Activated T-helper 2 cell treated with anti-CD3 and anti-CD28 coated beads, Interferon-gamma antibody, Interleukin-2, Interleukin-4, amounts not matched to agents 10 μg/mL and 5 μg/mL and 100 μg/mL, durations not matched to agents 14 hours and 24 hours and 36 hours (primary cell): ENCODE measurements around the gene SHC3. TPM values are rescaled to one million over a fixed set of nuclear protein-coding genes. Genes with fewer than 3 reads are reported as not detected.

Experiments used
- DNase-seq: peaks from one replicate; pipeline ENCODE4 v3.0.0; 2021; ENCODE audit warnings: low spot score
- H3K27ac Mint-ChIP-seq: one replicate; pipeline ENCODE4 v1.8.0; 2021; ENCODE audit warnings: mixed read lengths
- H3K27me3 Mint-ChIP-seq: one replicate; pipeline ENCODE4 v1.8.0; 2021; ENCODE audit warnings: low read depth, mixed read lengths
- H3K36me3 Mint-ChIP-seq: one replicate; pipeline ENCODE4 v1.8.0; 2021; ENCODE audit warnings: low read depth, mixed read lengths
- H3K4me1 Mint-ChIP-seq: one replicate; pipeline ENCODE4 v1.8.0; 2021; ENCODE audit warnings: low read depth, mixed read lengths
- H3K4me3 Mint-ChIP-seq: one replicate; pipeline ENCODE4 v1.8.0; 2021; ENCODE audit warnings: low read depth, mild to moderate bottlenecking, moderate library complexity, mixed read lengths
- H3K9me3 Mint-ChIP-seq: one replicate; pipeline ENCODE4 v1.8.0; 2021; ENCODE audit warnings: mixed read lengths
- intact Hi-C: fragments of 100-400 bp; cut with micrococcal nuclease; formaldehyde crosslinking; loops from one replicate; pipeline ENCODE4 v1.15.1; 2023
- total RNA-seq: library from RNA; stranded (reverse); gene quantifications from 2 replicates; pipeline ENCODE4 v1.2.3, GENCODE V29; 2022

SHC3 gene
- total RNA-seq, 1 donor from 2014 or later: not detected

GRCh38 chr9:89047667-89048066 lies 131.0 kb downstream of the SHC3 start:
- H3K27me3 Mint-ChIP-seq: peaks cover 3% of the 10 kb centered on the region

GRCh38 chr9:89046832-89047231 lies 131.8 kb downstream of the SHC3 start:
- Mint-ChIP-seq H3K36me3 (no peaks in the 10 kb centered on the region), H3K27ac (no peak overlapping the region), H3K4me3 (no peak overlapping the region), H3K4me1 (no peaks in the 10 kb centered on the region), H3K9me3 (no peaks in the 10 kb centered on the region), H3K27me3 (peaks cover 3% of the 10 kb centered on the region)
- DNase-seq: no peak
- intact Hi-C loops: no loop called here

More at GRCh38 chr9:89047667-89048066, 131.0 kb downstream of the SHC3 start:
- H3K4me3 Mint-ChIP-seq: no peak overlapping the region
- H3K27ac Mint-ChIP-seq: no peak overlapping the region
- intact Hi-C loops: no loop called here
- no peak for DNase-seq
- H3K36me3 Mint-ChIP-seq: no peaks in the 10 kb centered on the region
- no peaks in the 10 kb centered on the region for H3K9me3 Mint-ChIP-seq
- no peaks in the 10 kb centered on the region for H3K4me1 Mint-ChIP-seq

GRCh38 chr9:89044881-89045280 lies 133.7 kb downstream of the SHC3 start:
- no peaks in the 10 kb centered on the region for H3K4me1 Mint-ChIP-seq
- H3K9me3 Mint-ChIP-seq: no peaks in the 10 kb centered on the region
- peaks cover 3% of the 10 kb centered on the region for H3K27me3 Mint-ChIP-seq
- no peak overlapping the region for H3K4me3 Mint-ChIP-seq
- no peak for DNase-seq
- H3K36me3 Mint-ChIP-seq: no peaks in the 10 kb centered on the region
- intact Hi-C loops: no loop called here
- no peak overlapping the region for H3K27ac Mint-ChIP-seq

- no peaks in the 10 kb centered on the region for H3K4me1 Mint-ChIP-seq
- no peaks in the 10 kb centered on the region for H3K9me3 Mint-ChIP-seq
- peaks cover 3% of the 10 kb centered on the region for H3K27me3 Mint-ChIP-seq
- no peak overlapping the region for H3K27ac Mint-ChIP-seq
- no peaks in the 10 kb centered on the region for H3K36me3 Mint-ChIP-seq
- no peak for DNase-seq
- intact Hi-C loops: no loop called here
- H3K4me3 Mint-ChIP-seq: no peak overlapping the region
These were observed 134.5 kb downstream of the SHC3 start for GRCh38 chr9:89044104-89044503.

- intact Hi-C loops: no loop called here
- peaks cover 3% of the 10 kb centered on the region for H3K27me3 Mint-ChIP-seq
- no peak for DNase-seq
- H3K9me3 Mint-ChIP-seq: no peaks in the 10 kb centered on the region
- H3K4me1 Mint-ChIP-seq: no peaks in the 10 kb centered on the region
- H3K27ac Mint-ChIP-seq: no peak overlapping the region
- H3K36me3 Mint-ChIP-seq: no peaks in the 10 kb centered on the region
- no peak overlapping the region for H3K4me3 Mint-ChIP-seq
These were observed 135.6 kb downstream of the SHC3 start for GRCh38 chr9:89042984-89043383.

GRCh38 chr9:89039664-89040063 lies 139.0 kb downstream of the SHC3 start:
- Mint-ChIP-seq H3K9me3 (no peaks in the 10 kb centered on the region), H3K4me1 (no peaks in the 10 kb centered on the region), H3K4me3 (no peak overlapping the region), H3K27me3 (no peaks in the 10 kb centered on the region), H3K27ac (no peak overlapping the region), H3K36me3 (no peaks in the 10 kb centered on the region)
- DNase-seq: no peak
- intact Hi-C loops: no loop called here

- H3K4me3 Mint-ChIP-seq: no peak overlapping the region
- no peaks in the 10 kb centered on the region for H3K4me1 Mint-ChIP-seq
- intact Hi-C loops: no loop called here
- no peaks in the 10 kb centered on the region for H3K9me3 Mint-ChIP-seq
- no peak for DNase-seq
- H3K27ac Mint-ChIP-seq: no peak overlapping the region
- no peaks in the 10 kb centered on the region for H3K36me3 Mint-ChIP-seq
- H3K27me3 Mint-ChIP-seq: no peaks in the 10 kb centered on the region
These were observed 139.5 kb downstream of the SHC3 start for GRCh38 chr9:89039104-89039465.

- Mint-ChIP-seq H3K36me3 (no peaks in the 10 kb centered on the region), H3K27ac (no peak overlapping the region), H3K4me3 (no peak overlapping the region), H3K4me1 (no peaks in the 10 kb centered on the region), H3K27me3 (peaks cover 2% of the 10 kb centered on the region), H3K9me3 (no peaks in the 10 kb centered on the region)
- no peak for DNase-seq
- intact Hi-C loops: no loop called here
These were observed 140.1 kb downstream of the SHC3 start for GRCh38 chr9:89038382-89039103.

GRCh38 chr9:89037891-89038290 lies 140.7 kb downstream of the SHC3 start:
- no peaks in the 10 kb centered on the region for H3K9me3 Mint-ChIP-seq
- no peak overlapping the region for H3K4me3 Mint-ChIP-seq
- intact Hi-C loops: no loop called here
- no peak for DNase-seq
- H3K36me3 Mint-ChIP-seq: no peaks in the 10 kb centered on the region
- H3K27ac Mint-ChIP-seq: no peak overlapping the region
- H3K27me3 Mint-ChIP-seq: peaks cover 4% of the 10 kb centered on the region
- H3K4me1 Mint-ChIP-seq: no peaks in the 10 kb centered on the region

- H3K4me1 Mint-ChIP-seq: no peaks in the 10 kb centered on the region
- H3K4me3 Mint-ChIP-seq: no peak overlapping the region
- H3K9me3 Mint-ChIP-seq: no peaks in the 10 kb centered on the region
- no peak for DNase-seq
- H3K27ac Mint-ChIP-seq: no peak overlapping the region
- intact Hi-C loops: no loop called here
- no peaks in the 10 kb centered on the region for H3K36me3 Mint-ChIP-seq
- H3K27me3 Mint-ChIP-seq: peaks cover 4% of the 10 kb centered on the region
These were observed 141.3 kb downstream of the SHC3 start for GRCh38 chr9:89037346-89037745.

- H3K36me3 Mint-ChIP-seq: no peaks in the 10 kb centered on the region
- H3K9me3 Mint-ChIP-seq: no peaks in the 10 kb centered on the region
- intact Hi-C loops: no loop called here
- H3K4me3 Mint-ChIP-seq: no peak overlapping the region
- no peak for DNase-seq
- H3K27me3 Mint-ChIP-seq: peaks cover 4% of the 10 kb centered on the region
- no peak overlapping the region for H3K27ac Mint-ChIP-seq
- no peaks in the 10 kb centered on the region for H3K4me1 Mint-ChIP-seq
These were observed 141.7 kb downstream of the SHC3 start for GRCh38 chr9:89036891-89037290.

GRCh38 chr9:89036383-89036782 lies 142.2 kb downstream of the SHC3 start:
- DNase-seq: no peak
- intact Hi-C loops: no loop called here
- H3K36me3 Mint-ChIP-seq: no peaks in the 10 kb centered on the region
- H3K9me3 Mint-ChIP-seq: no peaks in the 10 kb centered on the region
- no peaks in the 10 kb centered on the region for H3K4me1 Mint-ChIP-seq
- peaks cover 4% of the 10 kb centered on the region for H3K27me3 Mint-ChIP-seq
- H3K27ac Mint-ChIP-seq: no peak overlapping the region
- H3K4me3 Mint-ChIP-seq: no peak overlapping the region

- DNase-seq: no peak
- H3K27ac Mint-ChIP-seq: no peak overlapping the region
- H3K9me3 Mint-ChIP-seq: peaks cover 16% of the 10 kb centered on the region
- H3K27me3 Mint-ChIP-seq: peaks cover 4% of the 10 kb centered on the region
- intact Hi-C loops: no loop called here
- no peaks in the 10 kb centered on the region for H3K36me3 Mint-ChIP-seq
- H3K4me3 Mint-ChIP-seq: no peak overlapping the region
- no peaks in the 10 kb centered on the region for H3K4me1 Mint-ChIP-seq
These were observed 146.0 kb downstream of the SHC3 start for GRCh38 chr9:89032661-89033060.

- intact Hi-C loops: no loop called here
- Mint-ChIP-seq H3K9me3 (peaks cover 16% of the 10 kb centered on the region), H3K4me1 (no peaks in the 10 kb centered on the region), H3K27ac (no peak overlapping the region), H3K4me3 (no peak overlapping the region), H3K36me3 (no peaks in the 10 kb centered on the region), H3K27me3 (peaks cover 4% of the 10 kb centered on the region)
- no peak for DNase-seq
These were observed 146.4 kb downstream of the SHC3 start for GRCh38 chr9:89032173-89032572.
